B cell (primary cell): ENCODE data around the gene GNPAT. TPM values are rescaled to one million over a fixed set of nuclear protein-coding genes. Genes with fewer than 3 reads are reported as not detected.

Experiments used
- ATAC-seq: fragments of 200-7000 bp; cut with Tn5 transposase; one replicate; pipeline ENCODE4 v1.10.0; 2021; ENCODE audit warnings: low read depth, mild to moderate bottlenecking, moderate number of reproducible peaks, moderate library complexity
- CTCF ChIA-PET: fragments of 350-600 bp; sonication (Branson Sonifier 250); formaldehyde crosslinking; loops from one replicate; lab custom pipeline; 2021; ENCODE audit warnings: antibody characterized with exemption, inconsistent platforms; lab: Charles Lee
- POLR2A ChIA-PET: fragments of 350-600 bp; sonication (Branson Sonifier 250); formaldehyde crosslinking; loops from one replicate; lab custom pipeline; 2021; ENCODE audit warnings: antibody characterized with exemption; lab: Charles Lee
- DNase-seq: peaks from one replicate; pipeline ENCODE4 v3.0.0; 2013
- H2AFZ ChIP-seq: 2 replicates; pipeline ENCODE4 v1.6.1; 2012; ENCODE audit warnings: mild to moderate bottlenecking, low read depth, low read length; ENCODE audit not compliant: insufficient read depth, poor library complexity, severe bottlenecking
- H3K27ac ChIP-seq, 2 donors: 1 replicate in 1 of 2; 2 replicates in 1 of 2; pipeline ENCODE4 v1.5.1; 2012 to 2013; ENCODE audit warnings: low read length in 2 of 2, mild to moderate bottlenecking in 2 of 2, moderate library complexity in 1 of 2
- H3K27me3 ChIP-seq, 4 experiments: fragments of 200-600 bp in 1 of 4; sonication (generic) in 1 of 4; replicated peaks in 1 of 4; 1 replicate in 2 of 4; 2 replicates in 2 of 4; pipeline versions ENCODE4 v1.6.1 to v1.7.0; 2013 to 2016; ENCODE audit warnings: low read length in 3 of 4, mild to moderate bottlenecking in 2 of 4, mixed read lengths in 1 of 4, moderate library complexity in 1 of 4; ENCODE audit not compliant: insufficient read depth in 4 of 4, control insufficient read depth in 3 of 4; ENCODE audit errors: control extremely low read depth in 1 of 4
- H3K36me3 ChIP-seq, 2 experiments: replicated peaks in 1 of 2; 1 replicate in 1 of 2; 2 replicates in 1 of 2; pipeline versions ENCODE4 v1.6.1 to v1.7.1; 2013; ENCODE audit warnings: low read length in 1 of 2; ENCODE audit not compliant: insufficient read depth in 2 of 2, control insufficient read depth in 1 of 2; ENCODE audit errors: control extremely low read depth in 1 of 2, extremely low read depth in 1 of 2
- H3K4me1 ChIP-seq, 2 donors: fragments of 200-600 bp in 1 of 2; sonication (generic) in 1 of 2; 1 replicate in 1 of 2; 2 replicates in 1 of 2; pipeline versions ENCODE4 v1.5.1 to v1.6.1; 2013 to 2017; ENCODE audit warnings: low read length in 2 of 2; ENCODE audit not compliant: control insufficient read depth in 2 of 2, insufficient read depth in 2 of 2
- H3K4me2 ChIP-seq: replicated peaks from 2 replicates; pipeline ENCODE3; 2012; ENCODE audit warnings: mild to moderate bottlenecking, low read depth, low read length; ENCODE audit not compliant: poor library complexity, severe bottlenecking
- H3K4me3 ChIP-seq, 5 experiments: fragments of 200-600 bp in 1 of 5; sonication (generic) in 1 of 5; 1 replicate in 3 of 5; 2 replicates in 2 of 5; pipeline versions ENCODE4 v1.5.1 to v1.7.0; 2011 to 2016; ENCODE audit warnings: low read length in 4 of 5, mild to moderate bottlenecking in 4 of 5, low read depth in 2 of 5, control low read depth in 1 of 5, moderate library complexity in 1 of 5; ENCODE audit not compliant: insufficient read depth in 1 of 5; ENCODE audit errors: control extremely low read depth in 1 of 5, extremely low read depth in 1 of 5
- H3K79me2 ChIP-seq: fragments of 200-600 bp; sonication (generic); one replicate; pipeline ENCODE4 v1.6.0; 2016; ENCODE audit warnings: low read length; ENCODE audit not compliant: control insufficient read depth, insufficient read depth
- H3K9ac ChIP-seq: fragments of 200-600 bp; sonication (generic); 2 replicates; pipeline ENCODE4 v1.6.1; 2017; ENCODE audit warnings: mild to moderate bottlenecking, low read length, moderate library complexity
- H3K9me3 ChIP-seq, 3 donors: one replicate each; pipeline versions ENCODE4 v1.6.1 to v1.7.1; 2013; ENCODE audit warnings: low read length in 2 of 3; ENCODE audit not compliant: control insufficient read depth in 2 of 3, insufficient read depth in 1 of 3; ENCODE audit errors: control extremely low read depth in 1 of 3
- H4K20me1 ChIP-seq: 2 replicates; pipeline ENCODE4 v1.6.0; 2012; ENCODE audit warnings: mild to moderate bottlenecking, low read length; ENCODE audit not compliant: insufficient read depth, control insufficient read depth, poor library complexity, severe bottlenecking
- H3K27ac Mint-ChIP-seq: one replicate; pipeline ENCODE4 v1.8.0; 2021; ENCODE audit warnings: mixed read lengths
- H3K27me3 Mint-ChIP-seq: one replicate; pipeline ENCODE4 v1.8.0; 2021; ENCODE audit warnings: mixed read lengths
- H3K4me1 Mint-ChIP-seq: one replicate; pipeline ENCODE4 v1.8.0; 2021; ENCODE audit warnings: mixed read lengths
- H3K4me3 Mint-ChIP-seq: one replicate; pipeline ENCODE4 v1.8.0; 2021; ENCODE audit warnings: mixed read lengths
- H3K9me3 Mint-ChIP-seq: one replicate; pipeline ENCODE4 v1.8.0; 2022; ENCODE audit warnings: mixed read lengths; ENCODE audit not compliant: insufficient read depth
- EZH2 ChIP-seq: IDR thresholded peaks from 2 replicates; pipeline ENCODE4 v1.6.1; 2012; ENCODE audit warnings: borderline replicate concordance, low read depth, mild to moderate bottlenecking, moderate library complexity, low read length; ENCODE audit not compliant: insufficient read depth, poor library complexity, severe bottlenecking
- WGBS: methylation state at CpG from one replicate; pipeline ENCODE4 v1.1.5; 2013; ENCODE audit warnings: missing lambda C conversion rate; ENCODE audit not compliant: insufficient coverage; 5-methylcytosine and 5-hydroxymethylcytosine counted together
- intact Hi-C: fragments of 100-400 bp; cut with micrococcal nuclease; formaldehyde crosslinking; loops from one replicate; pipeline ENCODE4 v1.10.0; 2022
- polyA plus RNA-seq: library from polyadenylated mRNA; depleted of rRNA; stranded (reverse); fragments of >200 nt; gene quantifications from 2 replicates; pipeline ENCODE4 v1.2.3, GENCODE V29; 2012
- total RNA-seq, 2 donors: library from RNA; stranded (reverse); fragments of 120-200 nt in 1 of 2; gene quantifications; 1 replicate in 1 of 2; 2 replicates in 1 of 2; pipeline versions ENCODE4 v1.2.3 to v1.2.4, GENCODE V29; 2013 to 2022
- TF ChIP-seq, protein P1 (sequence below): fragments of 200-600 bp; IDR thresholded peaks from one replicate; pipeline ENCODE4 v1.8.0; 2022; ENCODE audit warnings: antibody characterized with exemption, mild to moderate bottlenecking

The GNPAT gene
- total and polyA plus RNA-seq, 2 donors (not counting 1 experiment from before 2014, with no cell fraction given): 19.5 to 49.0 TPM

DNA sequence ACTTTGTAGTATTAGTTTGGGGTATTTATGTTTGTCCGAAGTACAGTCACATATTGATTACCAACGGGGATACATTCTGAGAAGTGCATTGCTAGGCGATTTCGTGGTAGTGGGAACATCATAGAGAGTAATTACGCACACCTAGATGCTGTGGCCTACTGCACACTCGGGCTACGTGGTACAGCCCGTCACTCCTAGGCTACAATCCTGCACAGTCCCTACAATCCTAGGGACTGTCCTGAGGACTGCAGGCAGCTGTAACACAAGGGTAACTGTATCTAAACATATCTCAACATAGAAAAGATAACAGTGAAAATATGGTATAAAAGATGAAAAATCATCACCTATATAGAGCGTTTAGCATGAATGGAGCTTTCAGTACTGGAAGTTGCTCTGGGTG, 78.1 kb downstream of the GNPAT start:
- Mint-ChIP-seq H3K9me3 (no peaks in the 10 kb centered on the region), H3K27ac (no peak overlapping the region), H3K4me3 (no peak overlapping the region), H3K27me3 (no peaks in the 10 kb centered on the region), H3K4me1 (no peaks in the 10 kb centered on the region)
- Histone ChIP-seq H3K9me3 (peaks cover 0 to 7% (median 0%) of the 10 kb centered on the region in 3 donors), H3K27me3 (no peaks in the 10 kb centered on the region), H2AFZ (no peak overlapping the region), H3K4me1 (no peaks in the 10 kb centered on the region), H3K27ac (no peak overlapping the region), H3K79me2 (no peaks in the 10 kb centered on the region), H3K9ac (no peak overlapping the region), H3K4me3 (no peak overlapping the region), H3K36me3 (no peaks in the 10 kb centered on the region), H4K20me1 (no peaks in the 10 kb centered on the region), H3K4me2 (no peak overlapping the region)
- 97% methylated on average over 6 of the region's 9 CpGs for WGBS
- POLR2A ChIA-PET: no interaction called here
- CTCF ChIA-PET: interaction anchor here (1.3 kb wide), 1 partner anchor 18 kb away, joined by 3 read pairs; the partner anchor contains the start of gene EXOC8
- intact Hi-C loops: no loop called here
- DNase-seq: no peak
- ATAC-seq: no peak
- TF ChIP-seq, protein P1, sequence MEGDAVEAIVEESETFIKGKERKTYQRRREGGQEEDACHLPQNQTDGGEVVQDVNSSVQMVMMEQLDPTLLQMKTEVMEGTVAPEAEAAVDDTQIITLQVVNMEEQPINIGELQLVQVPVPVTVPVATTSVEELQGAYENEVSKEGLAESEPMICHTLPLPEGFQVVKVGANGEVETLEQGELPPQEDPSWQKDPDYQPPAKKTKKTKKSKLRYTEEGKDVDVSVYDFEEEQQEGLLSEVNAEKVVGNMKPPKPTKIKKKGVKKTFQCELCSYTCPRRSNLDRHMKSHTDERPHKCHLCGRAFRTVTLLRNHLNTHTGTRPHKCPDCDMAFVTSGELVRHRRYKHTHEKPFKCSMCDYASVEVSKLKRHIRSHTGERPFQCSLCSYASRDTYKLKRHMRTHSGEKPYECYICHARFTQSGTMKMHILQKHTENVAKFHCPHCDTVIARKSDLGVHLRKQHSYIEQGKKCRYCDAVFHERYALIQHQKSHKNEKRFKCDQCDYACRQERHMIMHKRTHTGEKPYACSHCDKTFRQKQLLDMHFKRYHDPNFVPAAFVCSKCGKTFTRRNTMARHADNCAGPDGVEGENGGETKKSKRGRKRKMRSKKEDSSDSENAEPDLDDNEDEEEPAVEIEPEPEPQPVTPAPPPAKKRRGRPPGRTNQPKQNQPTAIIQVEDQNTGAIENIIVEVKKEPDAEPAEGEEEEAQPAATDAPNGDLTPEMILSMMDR: no peak
- no peak for TF ChIP-seq EZH2

DNA sequence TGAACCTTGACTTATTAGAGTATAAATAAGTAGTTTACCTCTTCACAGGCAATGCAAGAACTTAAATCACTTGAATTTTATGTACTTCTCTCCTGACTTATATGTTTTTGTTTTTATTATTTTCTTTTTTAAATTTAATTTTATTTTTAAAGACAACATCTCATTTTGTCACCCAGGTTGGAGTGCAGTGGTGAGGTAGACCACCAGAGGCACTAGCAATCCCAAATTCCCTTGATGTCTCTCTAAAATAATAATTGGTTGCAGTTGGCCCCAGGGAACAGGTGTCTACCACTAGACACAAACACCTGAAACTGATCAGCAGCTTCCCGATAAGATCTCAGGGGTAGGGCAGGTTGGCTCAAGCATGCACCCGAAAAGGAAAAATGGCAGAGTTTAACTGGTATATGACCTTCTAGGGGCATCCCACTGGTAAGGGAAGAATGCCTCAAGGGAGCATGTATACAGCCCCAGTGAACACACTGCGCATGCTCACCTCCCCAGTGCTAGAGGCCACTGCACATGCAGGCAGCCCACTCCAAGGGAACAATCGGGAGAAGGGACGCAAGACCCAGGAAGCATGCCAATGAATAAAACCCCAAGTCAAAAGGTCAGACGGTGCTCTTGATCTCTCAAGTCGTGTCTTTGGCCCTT, 82.0 kb downstream of the GNPAT start:
- TF ChIP-seq, protein P1: no peak
- no peak for TF ChIP-seq EZH2
- H3K4me1 ChIP-seq: no peaks in the 10 kb centered on the region
- Mint-ChIP-seq H3K27me3 (no peaks in the 10 kb centered on the region), H3K4me3 (no peak overlapping the region), H3K27ac (no peak overlapping the region), H3K4me1 (no peaks in the 10 kb centered on the region), H3K9me3 (no peaks in the 10 kb centered on the region)
- H3K9me3 ChIP-seq: no peaks in the 10 kb centered on the region
- no peaks in the 10 kb centered on the region for H3K27me3 ChIP-seq
- H3K27ac ChIP-seq: no peak overlapping the region
- H3K4me2 ChIP-seq: no peak overlapping the region
- no peak overlapping the region for H3K4me3 ChIP-seq
- CTCF ChIA-PET: no interaction called here
- H3K9ac ChIP-seq: no peak overlapping the region
- H3K36me3 ChIP-seq: no peaks in the 10 kb centered on the region
- POLR2A ChIA-PET: no interaction called here
- DNase-seq (no peak), ATAC-seq (no peak)
- 100% methylated on average over 5 of the region's 7 CpGs for WGBS
- H3K79me2 ChIP-seq: no peaks in the 10 kb centered on the region
- intact Hi-C loops: no loop called here
- H2AFZ ChIP-seq: no peak overlapping the region
- H4K20me1 ChIP-seq: no peaks in the 10 kb centered on the region
